COLO829 (cell line): Measurements from ENCODE around the gene MED14.

Source experiments
- DNase-seq: peaks from one replicate; pipeline ENCODE4 v3.0.0; 2012; ENCODE audit warnings: low spot score

The MED14 gene

GRCh38 chrX:40663078-40663740 is 72.1 kb downstream of the MED14 start:
- no peak for DNase-seq

DNA sequence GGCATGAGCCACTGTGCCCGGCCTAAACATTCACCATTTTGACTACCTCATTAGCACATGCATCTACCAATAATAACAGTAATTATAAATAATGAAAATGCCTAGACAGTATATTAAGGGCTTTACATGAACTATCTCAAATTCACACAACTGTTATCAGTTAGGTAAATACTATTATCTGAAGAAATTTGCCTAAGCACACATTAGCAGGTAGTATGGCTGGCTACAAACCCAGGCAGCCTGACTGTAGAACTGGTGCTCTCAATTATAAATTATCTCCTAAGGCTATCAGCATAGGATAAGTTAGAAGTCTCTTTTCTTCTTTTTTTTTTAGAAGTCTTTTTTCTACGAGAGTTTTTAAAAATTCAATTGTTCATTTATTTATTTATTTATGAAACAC is 73.9 kb downstream of the MED14 start:
- DNase-seq, result no peak

GRCh38 chrX:40660381-40660780 is 75.0 kb downstream of the MED14 start:
- no peak for DNase-seq

DNA sequence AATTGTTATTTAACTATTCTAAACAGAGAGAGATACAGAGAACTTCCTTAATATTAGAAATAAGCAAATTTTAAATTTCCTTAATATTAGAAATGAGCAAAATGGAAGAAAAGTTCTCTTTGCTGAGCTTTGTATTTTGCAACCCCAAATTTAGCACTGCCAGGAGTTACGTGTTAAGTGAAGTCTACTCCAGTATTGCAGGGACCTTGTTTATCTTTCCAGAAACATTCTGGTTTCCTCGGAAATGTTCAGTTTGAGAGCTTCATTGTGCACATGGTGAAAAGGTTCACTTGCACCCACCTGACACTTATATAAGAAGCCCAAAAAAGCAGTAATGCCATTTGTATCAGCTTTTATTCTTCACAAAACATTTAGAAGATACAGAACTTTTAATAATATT is 81.8 kb downstream of the MED14 start:
- no peak for DNase-seq

DNA sequence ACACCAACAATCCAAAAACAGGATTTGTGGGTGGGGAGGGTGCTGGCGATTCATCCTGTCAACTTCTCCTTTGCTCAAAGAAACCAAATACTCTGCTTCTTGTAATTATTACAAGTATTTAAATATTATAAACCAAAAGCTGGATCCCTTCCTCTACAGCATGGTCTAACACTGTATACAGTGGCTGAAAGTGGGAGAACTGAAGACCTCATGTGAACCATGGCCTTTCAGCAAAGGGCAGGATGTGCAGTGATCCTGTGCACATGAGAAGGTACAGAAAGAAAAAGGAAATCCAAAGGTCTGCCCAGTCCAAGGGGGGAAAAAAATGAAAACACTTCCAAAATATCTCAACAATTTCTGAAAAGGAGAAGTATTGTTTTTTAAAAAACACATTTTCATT is 82.7 kb downstream of the MED14 start:
- no peak for DNase-seq

GRCh38 chrX:40651620-40652223 is 83.6 kb downstream of the MED14 start:
- no peak for DNase-seq

GRCh38 chrX:40647307-40648197 is 87.8 kb downstream of the MED14 start, which contains the start of gene CXorf38:
Gene CXorf38, minus strand, starts transcription at chrX:40647561. Its CDS starts 41 bp downstream, at chrX:40647520.
- peak; percentile 81 for DNase-seq

GRCh38 chrX:40646489-40647306 is 88.6 kb downstream of the MED14 start:
- DNase-seq, result no peak

DNA sequence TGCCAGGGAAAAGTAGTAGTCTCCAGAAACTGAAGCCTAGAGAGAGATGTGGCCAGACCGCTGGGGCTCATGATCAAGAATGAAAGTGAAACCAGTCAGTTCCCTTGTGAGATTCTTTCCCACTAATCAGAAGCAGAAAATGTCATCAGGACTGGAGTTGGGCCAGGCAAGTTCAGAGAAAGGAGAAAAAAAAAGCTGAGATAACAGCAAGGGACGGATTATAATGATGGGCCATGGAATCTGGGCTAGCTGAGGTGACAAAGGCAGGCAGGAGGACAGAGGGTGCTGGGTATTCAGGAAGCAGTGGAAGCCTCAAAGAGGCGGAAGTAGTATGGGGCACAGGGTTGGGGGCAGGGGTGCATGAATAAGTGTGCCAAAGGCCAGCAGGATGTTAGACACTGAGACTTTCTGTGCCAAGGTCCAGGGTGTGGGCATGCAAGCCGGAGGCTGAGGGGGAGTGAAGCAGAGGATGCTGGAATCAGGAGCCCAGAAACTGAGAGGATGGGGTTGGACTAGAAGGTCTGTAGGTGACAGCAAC is 90.5 kb downstream of the MED14 start:
- DNase-seq, result peak; percentile 62

DNA sequence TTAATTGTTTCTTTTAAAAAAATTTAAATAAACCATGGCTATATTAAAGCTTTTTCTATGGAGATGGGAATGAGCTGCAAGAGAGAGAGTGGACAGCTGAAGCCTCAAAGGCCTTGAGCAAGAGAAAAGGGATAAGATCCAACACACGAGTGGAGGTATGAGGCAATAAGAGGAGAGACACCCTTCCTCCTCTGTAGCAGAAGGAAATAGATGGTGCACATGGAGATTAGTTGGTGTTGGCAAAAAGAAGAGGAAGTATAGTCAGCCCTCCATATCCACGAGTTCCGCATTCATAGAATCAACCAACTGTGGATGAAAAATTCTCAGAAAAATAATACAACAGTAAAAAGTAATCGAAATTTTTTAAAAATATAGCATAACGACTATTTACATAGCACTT is 91.2 kb downstream of the MED14 start:
- DNase-seq, result no peak

- DNase-seq, result no peak
Observed at GRCh38 chrX:40637687-40638086, 97.7 kb downstream of the MED14 start.

DNA sequence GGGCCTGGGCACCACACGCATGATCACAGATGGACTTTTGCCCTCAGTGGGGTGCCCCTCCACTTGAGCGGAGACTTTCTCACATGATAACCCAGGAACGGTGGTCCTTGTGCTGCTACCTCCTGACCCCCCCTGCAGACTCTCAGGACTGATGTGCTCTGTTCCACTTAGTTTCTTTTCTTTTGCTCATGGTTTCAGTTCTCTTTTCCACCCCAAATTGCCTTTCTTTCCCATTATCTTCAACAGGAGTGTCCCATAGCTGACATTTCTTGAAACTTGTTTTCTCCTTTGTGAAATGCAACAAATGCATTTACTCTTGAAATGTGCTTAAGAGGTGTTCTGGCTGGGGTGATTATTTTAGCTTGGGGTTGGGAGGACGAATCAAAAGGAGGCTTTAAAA is 103.1 kb downstream of the MED14 start:
- no peak for DNase-seq

DNA sequence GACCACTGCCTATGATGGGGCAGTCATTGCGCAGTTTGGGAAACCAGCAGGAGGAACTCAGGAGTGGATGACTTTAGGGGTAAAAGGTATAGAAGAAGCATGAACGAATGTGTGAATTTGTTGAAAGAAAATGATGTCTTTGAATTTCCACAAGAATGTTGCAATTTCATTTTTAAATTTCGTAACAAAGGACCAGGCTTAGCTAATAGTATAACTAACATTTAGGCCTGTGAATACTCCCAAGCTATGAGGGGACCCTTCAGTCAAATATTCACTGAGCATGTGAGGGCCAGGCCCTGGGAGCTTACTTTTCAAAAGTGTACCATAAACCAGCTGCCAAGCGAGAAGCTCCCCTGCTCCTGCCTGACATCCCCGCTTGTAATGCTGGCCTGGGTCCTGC is 106.8 kb downstream of the MED14 start:
- no peak for DNase-seq

- no peak for DNase-seq
Observed at GRCh38 chrX:40625294-40625693, 110.0 kb downstream of the MED14 start.

GRCh38 chrX:40623665-40624064 is 111.7 kb downstream of the MED14 start:
- DNase-seq, result no peak

GRCh38 chrX:40623139-40623536 is 112.2 kb downstream of the MED14 start, which contains the start of gene MPC1L:
Gene MPC1L, plus strand, starts transcription at chrX:40623428. Its CDS starts 138 bp downstream, at chrX:40623566.
- DNase-seq, result no peak

DNA sequence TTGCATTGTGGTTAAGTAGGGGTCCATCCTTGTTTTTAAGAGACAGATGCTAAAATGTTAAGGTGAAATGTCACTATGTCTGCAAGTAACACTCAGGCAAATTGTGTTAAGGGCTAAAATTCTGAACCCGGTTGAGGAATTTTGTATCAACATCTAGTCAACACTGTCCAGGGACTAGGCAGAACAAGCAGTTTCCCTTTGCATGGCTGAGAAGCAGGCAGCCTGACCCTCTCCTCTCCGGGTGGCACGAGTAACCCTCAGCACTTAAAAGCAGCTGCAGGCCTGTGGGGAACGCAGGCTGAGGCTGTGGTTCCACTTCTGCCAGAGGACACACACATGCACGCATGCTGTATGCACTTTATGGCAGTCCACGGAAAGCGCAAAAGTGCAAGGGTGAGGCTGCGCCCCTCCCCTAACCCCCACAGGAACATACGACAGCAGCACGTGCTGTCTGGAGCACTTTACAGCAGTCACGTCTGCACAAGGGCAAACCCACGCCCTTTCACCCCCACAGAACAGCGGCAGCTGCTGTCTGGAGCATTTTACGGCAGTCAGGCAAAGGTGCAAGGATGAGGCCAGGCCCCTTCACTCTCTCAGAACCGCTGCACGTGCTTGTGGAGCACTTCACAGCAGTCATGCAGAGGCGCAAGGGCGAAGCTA is 112.7 kb downstream of the MED14 start:
- DNase-seq, result no peak

GRCh38 chrX:40617566-40617965 is 117.8 kb downstream of the MED14 start:
- no peak for DNase-seq

- no peak for DNase-seq
Observed at GRCh38 chrX:40615976-40616375, 119.4 kb downstream of the MED14 start.

- DNase-seq, result no peak
Observed at GRCh38 chrX:40612511-40612910, 122.8 kb downstream of the MED14 start.

GRCh38 chrX:40607381-40607780 is 128.0 kb downstream of the MED14 start:
- DNase-seq, result no peak
